ENCODE results near the gene RILPL2.

DNA sequence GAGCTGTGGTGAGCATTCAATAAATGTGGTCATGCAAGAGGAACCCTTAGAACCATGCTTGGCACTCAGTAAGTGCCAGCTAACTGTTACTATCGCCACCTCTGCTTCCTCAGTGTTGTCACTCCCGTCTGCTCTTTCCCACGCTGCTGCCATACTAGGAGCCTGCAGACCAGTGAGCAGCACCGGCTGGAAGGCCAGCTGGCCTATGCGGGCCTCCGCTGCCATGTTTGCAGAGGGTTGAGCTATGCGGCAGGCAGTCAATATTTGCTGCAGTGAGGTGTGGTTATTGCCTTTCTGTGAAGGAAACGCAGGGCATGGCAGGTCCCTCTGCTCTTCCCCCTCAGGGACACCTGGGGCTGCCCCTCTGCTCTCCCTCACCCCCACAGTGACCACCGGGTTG, 39.5 kb downstream of the RILPL2 start:
- no peak for TF ChIP-seq EP300 (IDR thresholded peaks at IDR 0.05; ENCODE audit: borderline replicate concordance)
- TF ChIP-seq RAD21 (IDR thresholded peaks at IDR 0.05; ENCODE audit: low read depth): no peak
- TF ChIP-seq, protein P1, sequence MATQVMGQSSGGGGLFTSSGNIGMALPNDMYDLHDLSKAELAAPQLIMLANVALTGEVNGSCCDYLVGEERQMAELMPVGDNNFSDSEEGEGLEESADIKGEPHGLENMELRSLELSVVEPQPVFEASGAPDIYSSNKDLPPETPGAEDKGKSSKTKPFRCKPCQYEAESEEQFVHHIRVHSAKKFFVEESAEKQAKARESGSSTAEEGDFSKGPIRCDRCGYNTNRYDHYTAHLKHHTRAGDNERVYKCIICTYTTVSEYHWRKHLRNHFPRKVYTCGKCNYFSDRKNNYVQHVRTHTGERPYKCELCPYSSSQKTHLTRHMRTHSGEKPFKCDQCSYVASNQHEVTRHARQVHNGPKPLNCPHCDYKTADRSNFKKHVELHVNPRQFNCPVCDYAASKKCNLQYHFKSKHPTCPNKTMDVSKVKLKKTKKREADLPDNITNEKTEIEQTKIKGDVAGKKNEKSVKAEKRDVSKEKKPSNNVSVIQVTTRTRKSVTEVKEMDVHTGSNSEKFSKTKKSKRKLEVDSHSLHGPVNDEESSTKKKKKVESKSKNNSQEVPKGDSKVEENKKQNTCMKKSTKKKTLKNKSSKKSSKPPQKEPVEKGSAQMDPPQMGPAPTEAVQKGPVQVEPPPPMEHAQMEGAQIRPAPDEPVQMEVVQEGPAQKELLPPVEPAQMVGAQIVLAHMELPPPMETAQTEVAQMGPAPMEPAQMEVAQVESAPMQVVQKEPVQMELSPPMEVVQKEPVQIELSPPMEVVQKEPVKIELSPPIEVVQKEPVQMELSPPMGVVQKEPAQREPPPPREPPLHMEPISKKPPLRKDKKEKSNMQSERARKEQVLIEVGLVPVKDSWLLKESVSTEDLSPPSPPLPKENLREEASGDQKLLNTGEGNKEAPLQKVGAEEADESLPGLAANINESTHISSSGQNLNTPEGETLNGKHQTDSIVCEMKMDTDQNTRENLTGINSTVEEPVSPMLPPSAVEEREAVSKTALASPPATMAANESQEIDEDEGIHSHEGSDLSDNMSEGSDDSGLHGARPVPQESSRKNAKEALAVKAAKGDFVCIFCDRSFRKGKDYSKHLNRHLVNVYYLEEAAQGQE (IDR thresholded peaks at IDR 0.05; ENCODE audit: low read depth): no peak
- no peak for TF ChIP-seq ZBTB7A (IDR thresholded peaks at IDR 0.05; ENCODE audit: low read depth)
- no peak for TF ChIP-seq EGR1 (IDR thresholded peaks at IDR 0.05)
- TF ChIP-seq, protein P2, sequence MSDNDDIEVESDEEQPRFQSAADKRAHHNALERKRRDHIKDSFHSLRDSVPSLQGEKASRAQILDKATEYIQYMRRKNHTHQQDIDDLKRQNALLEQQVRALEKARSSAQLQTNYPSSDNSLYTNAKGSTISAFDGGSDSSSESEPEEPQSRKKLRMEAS (IDR thresholded peaks at IDR 0.05): no peak
- TF ChIP-seq CEBPB (IDR thresholded peaks at IDR 0.05): no peak
- no peak for TF ChIP-seq TCF12 (IDR thresholded peaks at IDR 0.05; ENCODE audit: low read depth)
- TF ChIP-seq, protein P3, sequence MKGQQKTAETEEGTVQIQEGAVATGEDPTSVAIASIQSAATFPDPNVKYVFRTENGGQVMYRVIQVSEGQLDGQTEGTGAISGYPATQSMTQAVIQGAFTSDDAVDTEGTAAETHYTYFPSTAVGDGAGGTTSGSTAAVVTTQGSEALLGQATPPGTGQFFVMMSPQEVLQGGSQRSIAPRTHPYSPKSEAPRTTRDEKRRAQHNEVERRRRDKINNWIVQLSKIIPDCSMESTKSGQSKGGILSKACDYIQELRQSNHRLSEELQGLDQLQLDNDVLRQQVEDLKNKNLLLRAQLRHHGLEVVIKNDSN (IDR thresholded peaks at IDR 0.05): no peak
- no peak for TF ChIP-seq YY1 (IDR thresholded peaks at IDR 0.05; ENCODE audit: low read depth)
- no peak for TF ChIP-seq FOXM1 (IDR thresholded peaks at IDR 0.05; ENCODE audit: borderline replicate concordance, low read depth)
- no peak for TF ChIP-seq CREB1 (IDR thresholded peaks at IDR 0.05; ENCODE audit: low read depth)
- no peak for TF ChIP-seq NFIC (IDR thresholded peaks at IDR 0.05)
- no peak for TF ChIP-seq TAF1 (IDR thresholded peaks at IDR 0.05; ENCODE audit: low read depth)

All from Ishikawa (cell line).